GM18517 (cell line): Measurements from ENCODE around the gene CAPN12.
"Not testable (repeated sequence)": the region's sequence is repeated elsewhere in the genome, so short reads cannot be mapped to it uniquely, and the experiment has no call there.

Experiments
- ATAC-seq: cut with Tn5 transposase; IDR thresholded peaks from one replicate; pipeline ENCODE4 v1.9.1; 2021; ENCODE audit warnings: mild to moderate bottlenecking, moderate library complexity; ENCODE audit not compliant: unreplicated experiment

The CAPN12 gene, protein sequence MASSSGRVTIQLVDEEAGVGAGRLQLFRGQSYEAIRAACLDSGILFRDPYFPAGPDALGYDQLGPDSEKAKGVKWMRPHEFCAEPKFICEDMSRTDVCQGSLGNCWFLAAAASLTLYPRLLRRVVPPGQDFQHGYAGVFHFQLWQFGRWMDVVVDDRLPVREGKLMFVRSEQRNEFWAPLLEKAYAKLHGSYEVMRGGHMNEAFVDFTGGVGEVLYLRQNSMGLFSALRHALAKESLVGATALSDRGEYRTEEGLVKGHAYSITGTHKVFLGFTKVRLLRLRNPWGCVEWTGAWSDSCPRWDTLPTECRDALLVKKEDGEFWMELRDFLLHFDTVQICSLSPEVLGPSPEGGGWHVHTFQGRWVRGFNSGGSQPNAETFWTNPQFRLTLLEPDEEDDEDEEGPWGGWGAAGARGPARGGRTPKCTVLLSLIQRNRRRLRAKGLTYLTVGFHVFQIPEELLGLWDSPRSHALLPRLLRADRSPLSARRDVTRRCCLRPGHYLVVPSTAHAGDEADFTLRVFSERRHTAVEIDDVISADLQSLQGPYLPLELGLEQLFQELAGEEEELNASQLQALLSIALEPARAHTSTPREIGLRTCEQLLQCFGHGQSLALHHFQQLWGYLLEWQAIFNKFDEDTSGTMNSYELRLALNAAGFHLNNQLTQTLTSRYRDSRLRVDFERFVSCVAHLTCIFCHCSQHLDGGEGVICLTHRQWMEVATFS

DNA sequence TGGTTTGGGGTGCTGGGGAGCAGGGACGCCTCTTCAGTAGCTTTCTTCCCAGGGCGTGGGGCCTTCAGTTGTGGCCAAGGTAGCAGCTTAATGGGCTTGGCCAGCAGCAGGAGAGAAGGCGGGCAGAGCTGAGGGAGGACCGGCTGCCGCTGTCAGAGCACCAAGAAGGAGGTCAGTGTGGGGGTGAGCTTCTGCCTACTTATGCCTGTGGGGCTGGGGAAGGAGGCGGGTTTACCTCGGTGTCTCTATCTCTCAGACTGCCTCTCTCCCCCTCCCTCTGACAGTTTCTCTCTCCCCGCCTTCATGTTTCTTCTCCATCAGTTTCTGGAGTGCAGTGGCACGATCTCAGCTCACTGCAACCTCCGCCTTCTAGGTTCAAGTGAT is at the start of gene CAPN12:
Gene CAPN12, minus strand, starts transcription at position 177 of the 384 bp plus-strand sequence. CDS start 309 bp downstream, outside the sequence.
- ATAC-seq = no peak

DNA sequence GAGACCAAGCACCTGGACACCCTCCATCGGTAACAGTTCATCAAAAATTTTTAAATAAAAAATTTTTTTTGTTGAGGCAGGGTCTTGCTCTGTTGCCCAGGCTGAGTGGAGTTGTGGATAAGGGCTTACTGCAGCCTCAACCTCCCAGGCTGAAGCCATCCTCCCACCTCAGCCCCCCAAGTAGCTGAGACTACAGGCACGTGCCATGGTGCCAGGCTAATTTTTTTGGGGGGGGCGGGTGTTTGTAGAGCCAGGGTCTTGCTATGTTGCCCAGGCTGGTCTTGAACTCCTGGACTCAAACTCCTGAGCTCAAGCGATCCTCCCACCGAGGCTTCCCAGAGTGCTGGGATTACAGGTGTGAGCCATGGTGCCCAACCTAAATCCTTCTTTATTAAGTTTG is 49.4 kb upstream of the CAPN12 start:
- no peak for ATAC-seq

DNA sequence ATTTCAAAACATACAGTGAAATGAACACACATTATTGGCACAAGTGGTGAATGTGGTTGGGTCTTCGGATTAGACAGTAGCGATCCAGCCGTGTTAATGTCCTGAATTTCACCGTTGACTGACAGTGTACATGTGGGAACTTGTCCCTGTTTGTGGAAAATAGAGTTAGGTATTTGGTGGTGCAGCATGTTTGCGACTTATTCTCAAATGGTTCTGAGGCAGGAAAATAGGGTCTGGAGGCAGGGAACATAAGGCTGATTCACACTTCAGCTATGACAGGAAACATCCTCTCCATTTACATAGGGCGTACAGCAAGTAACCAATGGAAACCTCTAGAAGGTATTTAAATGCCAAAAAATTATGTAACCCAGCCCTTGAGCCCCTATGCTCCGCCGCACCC is 48.9 kb upstream of the CAPN12 start:
- ATAC-seq = no peak

- ATAC-seq = no peak
These were observed 48.2 kb upstream of the CAPN12 start for GRCh38 chr19:38792250-38793111.

GRCh38 chr19:38791451-38792064 is 47.3 kb upstream of the CAPN12 start:
- ATAC-seq = not testable (repeated sequence)

GRCh38 chr19:38790507-38791403 is 46.5 kb upstream of the CAPN12 start:
- ATAC-seq = not testable (repeated sequence)

DNA sequence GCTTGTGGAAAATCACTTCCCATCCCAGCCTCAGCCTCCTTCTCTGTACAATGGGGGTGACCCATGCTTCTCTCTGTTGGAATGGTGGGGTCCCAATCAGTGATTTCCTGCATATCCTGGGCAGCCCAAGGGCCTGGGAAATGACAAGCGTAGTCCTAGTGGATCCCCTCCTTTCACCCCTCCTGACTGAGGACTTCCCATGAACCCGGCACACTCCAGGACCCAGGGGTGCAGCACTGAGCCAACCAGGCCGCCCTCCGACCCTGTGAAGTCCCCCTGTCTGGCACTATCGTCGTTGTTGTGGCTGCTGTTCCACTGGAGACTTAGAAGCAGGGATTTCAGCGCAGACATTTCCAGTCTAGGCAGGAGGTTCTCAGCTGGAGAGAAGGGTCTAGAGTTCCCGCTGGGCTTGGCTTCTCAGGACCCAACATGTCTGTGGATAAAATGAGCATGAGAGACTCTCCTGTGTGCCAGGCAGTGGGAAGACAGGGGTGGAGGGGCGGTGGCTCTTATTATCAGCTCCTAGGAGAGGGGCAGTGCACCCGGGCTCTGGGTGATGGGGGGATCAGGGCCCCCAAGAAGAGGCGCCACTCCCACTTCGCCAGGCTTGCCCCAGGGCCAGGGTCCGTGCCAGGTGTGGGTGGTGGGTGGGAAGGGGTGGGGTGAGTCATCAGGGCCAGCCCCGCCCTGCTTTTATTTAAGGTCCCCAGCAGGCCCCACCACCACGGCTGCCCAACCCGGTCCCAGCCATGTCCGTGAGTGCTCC is 44.4 kb upstream of the CAPN12 start, which contains the start of gene LGALS7B:
Gene LGALS7B, plus strand, starts transcription at position 723 of the 766 bp plus-strand sequence. Its CDS starts 27 bp downstream, at position 750.
- no peak for ATAC-seq

- no peak for ATAC-seq
These were observed 42.4 kb upstream of the CAPN12 start for GRCh38 chr19:38786572-38787265.

- ATAC-seq = not testable (repeated sequence)
These were observed 41.8 kb upstream of the CAPN12 start for GRCh38 chr19:38786061-38786460.

DNA sequence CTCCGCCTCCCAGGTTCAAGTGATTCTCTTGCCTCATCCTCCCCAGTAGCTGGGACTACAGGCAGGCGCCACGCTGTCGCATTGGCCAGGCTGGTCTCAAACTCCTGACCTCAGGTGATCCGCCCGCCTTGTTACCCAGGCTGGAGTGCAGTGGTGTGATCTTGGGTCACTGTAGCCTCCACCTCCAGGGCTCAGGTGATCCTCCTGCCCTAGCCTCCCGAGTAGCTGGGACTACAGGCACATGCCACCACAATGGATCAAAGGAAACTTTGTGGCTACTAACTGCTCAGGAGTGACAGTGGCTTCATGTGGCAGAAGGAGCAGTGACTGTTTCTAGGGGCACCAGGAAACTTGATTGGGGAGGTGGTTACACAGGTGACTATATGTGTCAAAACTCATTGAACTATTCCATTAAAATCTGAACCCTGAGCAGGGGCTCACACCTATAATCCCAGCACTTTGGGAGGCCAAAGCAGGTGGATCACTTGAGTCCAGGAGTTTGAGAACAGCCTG is 41.0 kb upstream of the CAPN12 start:
- no peak for ATAC-seq

GRCh38 chr19:38784224-38784623 is 40.0 kb upstream of the CAPN12 start:
- ATAC-seq = no peak

- ATAC-seq = not testable (repeated sequence)
These were observed 37.9 kb upstream of the CAPN12 start for GRCh38 chr19:38782212-38782611.

- no peak for ATAC-seq
These were observed 36.8 kb upstream of the CAPN12 start for GRCh38 chr19:38781058-38781457.

DNA sequence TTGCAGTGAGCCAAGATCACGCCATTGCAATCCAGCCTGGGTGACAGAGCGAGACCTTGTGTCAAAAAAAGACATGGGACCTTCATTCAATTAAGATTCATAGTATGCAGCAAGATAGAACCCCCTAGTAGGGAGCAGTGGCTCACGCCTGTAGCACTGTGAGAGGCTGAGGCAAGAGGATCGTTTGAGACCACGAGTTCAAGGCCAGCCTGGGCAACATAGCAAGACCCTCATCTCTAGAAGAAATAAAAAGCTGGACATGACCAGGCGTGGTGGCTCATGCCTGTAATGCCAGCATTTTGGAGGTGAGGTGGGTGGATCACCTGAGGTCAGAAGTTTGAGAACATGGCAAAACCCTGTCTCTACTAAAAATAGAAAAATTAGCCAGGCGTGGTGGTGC is 36.2 kb upstream of the CAPN12 start:
- ATAC-seq = no peak

- no peak for ATAC-seq
These were observed 34.5 kb upstream of the CAPN12 start for GRCh38 chr19:38778733-38779132.

DNA sequence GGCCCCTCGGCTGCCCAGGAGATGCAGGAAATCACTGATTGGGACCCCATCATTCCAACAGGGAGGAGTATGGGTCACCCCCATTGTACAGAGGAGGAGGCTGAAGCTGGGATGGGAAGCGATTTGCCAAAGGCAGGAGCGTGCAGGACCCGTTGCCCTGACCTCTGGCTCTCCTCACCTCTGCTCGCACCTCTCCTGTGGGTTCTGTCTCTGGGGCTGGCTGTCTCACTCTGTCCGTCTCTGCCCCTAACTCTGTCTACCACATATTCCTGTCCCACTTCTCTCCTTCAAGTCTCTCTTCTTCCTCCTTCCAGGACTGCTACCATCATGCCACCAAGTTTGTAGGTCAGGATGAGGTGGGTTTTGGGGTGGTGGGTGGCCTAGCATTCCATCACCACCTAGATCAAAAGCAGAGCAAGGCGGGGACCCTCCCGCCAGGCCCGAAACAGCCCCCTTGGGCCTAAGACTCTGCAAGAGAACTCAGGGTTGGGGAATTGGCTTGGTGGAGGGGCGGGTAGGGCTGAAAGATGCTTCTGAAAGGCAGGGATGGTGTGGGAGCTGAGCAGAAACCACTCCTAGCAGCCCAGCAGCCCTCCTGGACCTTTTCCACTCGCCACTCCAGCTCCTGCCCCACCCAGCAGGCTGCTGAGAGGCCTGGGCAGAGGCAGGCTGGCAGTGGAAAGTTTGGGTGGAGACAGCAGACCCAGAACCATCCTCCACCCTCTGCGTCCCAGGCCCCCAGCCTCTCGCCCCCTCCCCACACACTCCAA is 30.1 kb upstream of the CAPN12 start:
- no peak for ATAC-seq

DNA sequence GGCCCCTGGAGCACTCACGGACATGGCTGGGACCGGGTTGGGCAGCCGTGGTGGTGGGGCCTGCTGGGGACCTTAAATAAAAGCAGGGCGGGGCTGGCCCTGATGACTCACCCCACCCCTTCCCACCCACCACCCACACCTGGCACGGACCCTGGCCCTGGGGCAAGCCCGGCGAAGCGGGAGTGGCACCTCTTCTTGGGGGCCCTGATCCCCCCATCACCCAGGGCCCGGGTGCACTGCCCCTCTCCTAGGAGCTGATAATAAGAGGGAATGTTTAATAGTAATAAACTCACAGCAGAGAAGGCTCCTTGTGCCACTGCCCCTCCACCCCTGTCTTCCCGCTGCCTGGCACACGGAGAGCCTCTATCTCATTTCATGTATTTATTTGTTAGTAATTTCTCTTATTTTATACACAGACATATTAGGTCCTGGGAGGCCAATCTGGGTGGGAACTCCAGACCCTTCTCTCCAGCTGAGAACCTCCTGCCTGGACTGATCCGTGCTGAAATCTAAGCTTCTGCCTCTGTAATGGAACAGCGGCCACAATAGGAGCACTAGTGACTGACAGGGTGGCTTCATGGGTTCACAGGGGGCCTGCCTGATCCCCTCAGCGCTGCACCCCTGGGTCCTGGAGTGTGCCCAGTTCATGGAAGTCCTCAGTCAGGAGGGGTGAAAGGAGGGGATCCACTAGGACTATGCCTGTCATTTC is 29.3 kb upstream of the CAPN12 start, which contains the start of gene LGALS7:
Gene LGALS7, minus strand, starts transcription at position 49 of the 709 bp plus-strand sequence. Its CDS starts 25 bp downstream, at position 24.
- no peak for ATAC-seq
